CD1c-positive myeloid dendritic cell (primary cell): ENCODE results near the gene TATDN2.
A peak's percentile ranks its signal among the peaks of the same experiment; 100 is the strongest.

Experiments
- DNase-seq: peaks from one replicate; pipeline ENCODE4 v3.0.0-alpha.2; 2016; ENCODE audit errors: extremely low spot score

TATDN2 gene

DNA sequence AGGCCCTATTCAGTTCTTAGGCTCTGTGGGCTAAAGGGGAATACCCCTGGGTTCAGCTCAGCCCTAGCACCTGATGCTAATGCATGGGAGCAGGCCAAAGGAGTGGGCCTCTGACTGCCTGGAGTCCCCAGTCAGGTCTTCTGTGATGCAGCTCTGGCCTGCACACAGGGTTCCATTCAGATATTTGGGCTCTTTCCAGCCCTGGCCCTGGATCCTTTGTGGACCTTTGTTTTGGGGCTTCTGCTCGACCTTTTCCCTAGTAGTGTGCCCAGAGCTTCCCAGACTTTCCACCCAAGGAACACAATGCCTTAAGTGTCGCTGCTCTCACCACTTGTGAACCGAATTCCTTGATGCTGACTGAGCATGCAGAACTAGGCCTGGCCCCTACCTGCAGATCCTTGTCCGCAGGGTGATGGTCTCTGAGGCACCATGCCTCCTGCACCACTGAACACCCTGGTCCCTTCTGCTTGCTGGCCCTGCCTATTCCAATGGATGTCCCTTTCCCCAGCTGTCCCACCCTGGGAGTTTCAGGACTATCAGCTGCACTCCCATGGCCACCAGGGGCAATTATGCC lies 67.6 kb downstream of the TATDN2 start:
- DNase-seq, result no peak

DNA sequence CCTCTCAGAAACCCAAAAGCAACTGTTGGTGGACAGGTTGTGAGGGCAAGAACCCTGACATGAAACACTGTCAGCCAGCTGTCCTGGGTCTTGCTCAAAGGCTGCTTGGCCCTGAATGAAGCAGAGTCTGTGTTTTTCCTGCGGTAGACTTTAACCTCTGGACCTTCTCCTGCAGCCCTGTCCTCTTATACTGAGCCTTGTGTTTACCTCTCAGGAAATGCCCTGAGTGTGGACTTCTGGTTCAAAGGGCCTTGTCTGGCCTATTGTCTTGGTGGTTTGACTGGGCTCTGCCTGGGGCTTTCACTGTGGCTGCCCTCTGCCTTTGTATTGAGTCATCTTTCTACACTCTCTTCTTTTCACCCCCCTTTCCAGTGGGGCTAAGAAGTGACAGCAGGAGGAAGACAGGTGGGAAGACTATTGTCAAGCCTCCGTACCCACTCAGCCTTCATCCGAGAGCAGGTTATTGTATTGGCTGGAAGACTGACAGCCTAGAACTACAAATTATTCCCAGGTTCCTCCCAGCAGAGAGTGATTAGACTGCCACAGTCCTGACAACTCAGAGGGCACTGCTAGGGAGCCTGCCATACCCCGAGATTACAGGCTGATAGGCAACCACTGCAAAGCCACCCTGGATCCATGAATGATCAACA lies 69.2 kb downstream of the TATDN2 start:
- DNase-seq, result no peak

DNA sequence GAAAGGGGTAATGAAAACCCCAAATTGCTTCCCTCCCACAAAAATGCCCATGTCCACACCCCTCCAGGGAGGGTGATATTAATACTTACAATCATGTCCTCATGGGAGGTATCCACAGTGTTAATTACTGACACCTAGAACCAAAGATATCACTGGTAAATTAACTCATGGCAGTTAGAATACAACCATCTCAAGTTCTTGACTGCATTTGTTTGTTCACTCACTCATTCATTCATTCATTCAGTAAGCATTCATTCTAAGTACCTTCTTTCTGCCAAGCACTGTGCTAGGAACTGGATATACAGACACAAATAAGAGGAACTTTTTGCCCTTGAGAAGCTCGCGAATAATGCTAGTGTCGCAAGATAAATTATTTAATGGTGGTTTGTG lies 69.7 kb downstream of the TATDN2 start:
- no peak for DNase-seq

DNA sequence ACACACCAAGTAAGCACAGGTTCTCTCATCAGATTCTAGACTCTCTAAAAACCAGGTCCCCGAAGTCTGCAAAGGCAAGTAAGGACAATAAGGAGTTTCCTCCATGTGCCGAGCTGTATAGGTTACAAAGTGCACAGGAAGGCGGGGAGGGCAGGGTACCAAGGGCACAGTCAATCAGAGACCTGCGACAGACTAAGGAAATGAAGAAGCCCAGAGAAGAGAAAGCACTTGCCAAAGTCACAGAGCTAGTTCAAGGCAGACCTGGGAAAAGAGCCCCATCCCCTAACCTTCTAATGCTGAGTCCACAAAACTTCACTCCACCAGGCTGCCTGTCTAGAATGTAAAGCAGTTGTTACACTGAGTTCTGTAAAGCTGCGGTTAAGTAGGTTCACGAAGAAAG lies 71.0 kb downstream of the TATDN2 start:
- DNase-seq, result no peak

DNA sequence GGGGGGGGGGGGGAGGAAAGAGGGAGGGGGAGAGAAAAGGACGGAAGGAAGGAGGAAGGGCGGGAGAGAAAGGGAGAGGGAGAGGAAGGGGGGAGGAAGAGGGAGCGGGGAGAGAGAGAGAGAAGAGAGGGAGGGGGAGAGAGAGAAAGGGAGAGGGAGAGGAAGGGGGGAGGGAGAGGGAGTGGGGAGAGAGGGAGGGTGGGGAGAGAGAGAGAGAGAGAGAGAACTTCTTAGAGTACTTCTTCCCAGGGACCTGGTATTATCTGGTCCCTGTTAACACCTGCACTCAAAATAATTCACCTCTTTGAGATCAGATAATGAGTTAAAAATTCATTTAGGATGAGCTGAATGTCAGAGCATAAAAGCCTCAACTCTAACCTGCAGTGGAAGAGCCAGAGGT lies 71.5 kb downstream of the TATDN2 start:
- DNase-seq, result no peak

DNA sequence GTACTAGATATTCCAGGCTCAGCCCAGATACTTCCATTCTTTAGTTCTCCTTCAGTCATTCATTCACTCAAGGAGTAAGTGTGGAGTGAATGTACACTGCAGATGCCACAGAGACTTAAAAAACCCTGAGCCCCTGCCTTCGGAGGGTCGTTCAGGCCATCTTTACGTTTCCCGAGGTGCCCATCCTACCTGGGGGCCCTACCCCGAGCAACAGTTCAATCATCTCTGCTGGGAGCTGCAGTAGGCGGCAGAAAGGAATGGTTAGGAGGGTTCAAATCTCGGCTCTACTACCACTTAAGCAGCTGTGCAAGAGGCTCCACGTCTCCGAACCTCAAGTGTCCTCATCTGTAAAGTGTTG lies 72.0 kb downstream of the TATDN2 start:
- no peak for DNase-seq

DNA sequence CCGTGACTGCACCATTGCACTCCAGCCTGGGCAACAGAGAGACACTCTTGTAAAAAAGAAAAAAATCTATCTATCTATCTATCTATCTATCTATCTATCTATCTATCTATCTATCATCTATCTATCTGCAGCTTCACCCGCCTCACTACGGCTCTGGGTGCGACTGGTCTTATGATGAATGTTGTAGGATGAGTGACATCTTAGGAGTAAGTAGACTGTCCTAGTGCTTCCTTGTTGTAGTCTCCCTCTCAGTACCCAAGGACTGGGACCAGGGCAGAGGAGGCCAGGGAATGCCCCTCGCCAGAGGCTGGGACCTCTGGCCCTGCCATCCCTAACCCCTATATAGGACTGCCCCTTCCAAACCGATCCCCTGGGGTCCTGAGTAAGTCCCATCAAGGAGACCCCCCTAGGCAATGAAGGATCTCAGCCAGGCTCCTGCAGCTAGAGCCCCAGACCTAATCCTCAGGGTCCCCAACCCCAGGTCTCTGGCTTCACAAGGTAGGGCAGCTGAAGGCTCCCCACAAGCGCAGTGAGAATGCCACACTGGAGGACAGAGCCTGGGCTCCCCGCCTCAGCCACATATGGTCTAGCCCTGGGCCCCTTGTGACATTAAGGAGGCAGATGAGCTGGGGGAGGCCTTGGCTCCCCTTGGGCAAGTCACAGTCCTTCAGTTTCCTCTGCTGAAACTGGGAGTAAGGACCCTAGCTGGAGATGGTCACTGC lies 73.5 kb downstream of the TATDN2 start:
- DNase-seq, result no peak

DNA sequence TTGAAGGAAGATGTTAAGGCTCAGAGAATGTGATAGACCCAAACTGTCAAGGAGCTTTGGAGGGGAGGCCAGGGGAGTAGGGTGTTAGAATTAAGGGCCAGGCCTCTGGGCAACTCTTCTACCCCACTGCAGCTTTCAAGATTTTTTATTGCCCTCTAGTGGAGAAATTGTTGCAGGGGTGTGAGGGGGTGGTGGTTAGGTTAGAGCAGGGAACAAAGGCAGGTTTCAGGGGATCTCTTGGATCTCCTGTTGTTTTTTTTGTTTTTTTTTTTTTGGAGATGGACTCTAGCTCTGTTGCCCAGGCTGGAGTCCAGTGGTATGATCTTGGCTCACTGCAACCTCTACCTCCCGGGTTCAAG lies 74.1 kb downstream of the TATDN2 start:
- DNase-seq, result peak; percentile 30

DNA sequence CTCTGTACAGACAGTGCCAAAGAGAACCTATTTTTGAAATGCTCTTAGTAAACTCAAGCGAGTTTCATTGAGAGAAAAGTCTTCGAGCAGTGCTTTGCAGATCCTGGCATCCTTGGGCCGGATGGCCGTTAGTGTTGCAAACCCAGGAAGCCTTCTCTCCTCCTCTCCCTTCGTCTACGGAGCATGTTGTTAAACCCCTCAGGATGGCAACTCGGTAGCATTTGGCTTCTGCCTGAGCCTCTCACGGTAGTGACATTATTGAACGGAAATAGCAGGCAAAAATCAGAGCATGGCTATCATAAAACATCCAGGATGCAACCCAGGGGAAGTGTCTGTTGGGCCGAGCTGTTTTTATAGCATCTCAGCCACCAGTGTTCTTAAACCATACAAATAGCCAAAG lies 79.3 kb downstream of the TATDN2 start:
- no peak for DNase-seq

DNA sequence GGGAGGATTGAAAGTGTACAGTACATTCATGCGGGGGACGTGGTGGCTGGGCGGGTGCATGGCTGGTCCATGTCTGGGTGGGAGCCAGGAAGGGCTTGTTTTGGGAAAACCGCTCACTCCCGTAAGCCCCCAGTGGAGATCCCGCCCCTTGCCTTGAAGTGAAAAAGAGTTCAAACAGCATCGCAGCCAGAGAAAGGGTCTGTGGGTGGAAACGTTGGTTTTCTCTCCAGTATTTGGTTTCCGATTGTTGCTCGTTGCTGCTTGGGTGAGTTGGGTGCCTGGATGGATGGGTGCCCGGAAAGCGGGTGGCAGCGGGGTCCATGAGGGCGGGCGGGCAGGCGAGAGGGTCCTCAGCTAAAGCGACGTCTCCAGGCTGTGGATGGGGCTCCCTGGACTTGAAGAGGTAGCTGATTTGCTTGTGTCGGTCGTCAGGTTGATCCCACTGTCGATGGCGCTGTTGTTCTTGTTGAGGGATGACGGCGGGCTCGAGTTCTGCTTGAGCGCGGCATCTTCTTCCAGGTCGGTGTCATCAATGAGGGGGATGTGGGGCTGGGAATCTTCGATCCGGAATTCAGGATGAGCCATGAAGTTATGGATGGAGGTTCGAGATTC lies 80.3 kb downstream of the TATDN2 start:
- no peak for DNase-seq

DNA sequence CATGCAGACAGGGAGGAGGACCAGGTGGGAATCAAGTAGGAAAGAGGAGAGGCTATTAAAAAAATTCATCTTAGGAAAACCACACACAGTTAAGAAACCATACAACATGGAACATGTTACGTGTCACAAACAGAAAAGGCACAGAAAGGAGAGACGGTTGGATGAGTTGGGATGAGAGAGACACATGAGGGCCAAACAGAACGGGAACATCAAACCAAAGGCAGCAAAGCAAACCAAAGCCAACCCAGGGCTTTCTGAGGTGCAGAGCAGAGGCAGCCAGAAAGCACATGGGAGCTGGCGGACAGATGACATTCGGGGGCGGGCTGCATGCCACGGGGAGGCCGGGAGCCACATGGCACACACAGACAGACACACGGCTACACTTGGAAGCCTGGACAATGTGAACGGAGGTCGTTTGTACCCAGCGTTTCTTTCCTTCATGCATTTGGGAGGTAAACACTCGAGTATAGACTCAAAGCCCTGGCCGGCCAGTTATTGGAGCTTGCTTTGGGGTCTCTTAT lies 81.3 kb downstream of the TATDN2 start:
- DNase-seq, result no peak

DNA sequence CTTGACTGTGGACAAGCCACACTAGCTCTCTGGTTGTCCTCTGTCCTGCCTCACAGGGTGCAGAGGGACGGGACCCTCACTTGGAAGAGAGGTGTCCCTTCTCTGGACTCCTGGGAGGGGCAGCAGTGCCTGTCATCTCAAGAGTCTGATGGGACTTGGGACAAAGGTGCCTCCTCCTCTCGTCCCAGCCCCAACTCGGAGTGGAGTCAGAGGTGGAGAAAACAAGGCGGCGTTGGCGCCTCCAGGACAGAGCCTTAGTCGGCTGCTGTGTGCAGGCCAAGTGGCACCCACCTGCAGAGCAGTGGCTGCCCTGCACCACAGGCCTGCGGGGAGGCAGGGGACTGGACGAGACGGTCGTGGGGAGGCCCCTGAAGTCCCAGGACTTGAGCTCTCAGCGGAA lies 82.1 kb downstream of the TATDN2 start:
- DNase-seq, result no peak
